RWPE2 (cell line): ENCODE results near the gene MYCBPAP.

Experiments
- ATAC-seq: fragments of 200-7000 bp; cut with Tn5 transposase; 3 replicates; pipeline ENCODE4 v1.9.1; 2021; ENCODE audit warnings: low read depth
- DNase-seq: peaks from one replicate; pipeline ENCODE4 v3.0.0-alpha.2; 2020; ENCODE audit warnings: low spot score
- H3K27ac ChIP-seq: fragments of 450-650 bp; 2 replicates; pipeline ENCODE4 v1.5.1; 2017; ENCODE audit warnings: mild to moderate bottlenecking; ENCODE audit not compliant: poor library complexity, severe bottlenecking
- H3K27me3 ChIP-seq: fragments of 250-450 bp; sonication (Bioruptor Pico); 2 replicates; pipeline ENCODE4 v1.5.1; 2021; ENCODE audit warnings: mild to moderate bottlenecking, moderate library complexity; ENCODE audit not compliant: insufficient read depth, poor library complexity, severe bottlenecking
- H3K36me3 ChIP-seq: fragments of 250-450 bp; sonication (Bioruptor Pico); 2 replicates; pipeline ENCODE4 v1.5.1; 2020; ENCODE audit warnings: low read depth, mild to moderate bottlenecking, moderate library complexity
- H3K4me1 ChIP-seq: fragments of 250-450 bp; sonication (Bioruptor Pico); 2 replicates; pipeline ENCODE4 v1.5.1; 2021; ENCODE audit warnings: mild to moderate bottlenecking, moderate library complexity; ENCODE audit not compliant: insufficient read depth, poor library complexity, severe bottlenecking
- H3K4me3 ChIP-seq: fragments of 250-450 bp; sonication (Bioruptor Pico); 2 replicates; pipeline ENCODE4 v1.5.1; 2021; ENCODE audit warnings: mild to moderate bottlenecking, moderate library complexity; ENCODE audit not compliant: severe bottlenecking
- H3K9me3 ChIP-seq: fragments of 250-450 bp; sonication (Bioruptor Pico); 2 replicates; pipeline ENCODE4 v1.5.1; 2021; ENCODE audit warnings: mild to moderate bottlenecking, moderate library complexity; ENCODE audit not compliant: severe bottlenecking
- CTCF ChIP-seq: fragments of 450-650 bp; IDR thresholded peaks from one replicate; pipeline ENCODE4 v1.5.1; 2017; ENCODE audit warnings: mild to moderate bottlenecking, moderate library complexity; ENCODE audit not compliant: poor library complexity, severe bottlenecking

MYCBPAP gene

GRCh38 chr17:50465635-50466034 is 42.6 kb upstream of the MYCBPAP start:
- no peak overlapping the region for H3K4me3 ChIP-seq
- H3K9me3 ChIP-seq: no peaks in the 10 kb centered on the region
- DNase-seq: no peak
- no peak for TF ChIP-seq CTCF
- H3K27me3 ChIP-seq: no peaks in the 10 kb centered on the region
- H3K36me3 ChIP-seq: peaks cover 16% of the 10 kb centered on the region
- H3K27ac ChIP-seq: no peak overlapping the region
- no peaks in the 10 kb centered on the region for H3K4me1 ChIP-seq
- no peak for ATAC-seq

GRCh38 chr17:50466371-50467113 is 41.7 kb upstream of the MYCBPAP start:
- Histone ChIP-seq H3K9me3 (no peaks in the 10 kb centered on the region), H3K36me3 (peaks cover 15% of the 10 kb centered on the region), H3K27ac (no peak overlapping the region), H3K27me3 (no peaks in the 10 kb centered on the region), H3K4me3 (no peak overlapping the region), H3K4me1 (no peaks in the 10 kb centered on the region)
- TF ChIP-seq CTCF: no peak
- DNase-seq (no peak), ATAC-seq (no peak)

GRCh38 chr17:50467114-50467854 is 41.0 kb upstream of the MYCBPAP start:
- DNase-seq (no peak), ATAC-seq (no peak)
- Histone ChIP-seq H3K27ac (no peak overlapping the region), H3K4me3 (no peak overlapping the region), H3K4me1 (no peaks in the 10 kb centered on the region), H3K9me3 (no peaks in the 10 kb centered on the region), H3K27me3 (no peaks in the 10 kb centered on the region), H3K36me3 (peaks cover 17% of the 10 kb centered on the region)
- no peak for TF ChIP-seq CTCF

- Histone ChIP-seq H3K36me3 (peaks cover 15% of the 10 kb centered on the region), H3K4me1 (no peaks in the 10 kb centered on the region), H3K27ac (no peak overlapping the region), H3K9me3 (no peaks in the 10 kb centered on the region), H3K27me3 (no peaks in the 10 kb centered on the region), H3K4me3 (no peak overlapping the region)
- ATAC-seq (no peak), DNase-seq (no peak)
- no peak for TF ChIP-seq CTCF
Observed at GRCh38 chr17:50467855-50468303, 40.4 kb upstream of the MYCBPAP start.
